ENCODE results near the gene CD46. TPM values are rescaled to one million over a fixed set of nuclear protein-coding genes. Genes with fewer than 3 reads are reported as not detected.

The CD46 gene
- 168 and 173 TPM in 2 replicates for total RNA-seq
- 76.3 TPM for total RNA-seq (2013)
- 38.6 and 90.3 TPM in 2 replicates for polyA plus RNA-seq
- polyA minus RNA-seq = 22.1 and 31.3 TPM in 2 replicates

- peak; percentile 94 for DNase-seq
- Histone ChIP-seq H3K36me3 (replicated peaks in 1 of 2; ENCODE audit: control extremely low read depth in 1 of 2, control insufficient read depth in 1 of 2, extremely low read depth in 1 of 2, insufficient read depth in 2 of 2, low read length in 1 of 2) (peaks cover 0 to 2% of the 10 kb centered on the region in 2 experiments), H3K4me1 (ENCODE audit: control insufficient read depth in 2 of 2, insufficient read depth in 2 of 2, low read length in 2 of 2) (peaks cover 18 to 26% of the 10 kb centered on the region in 2 donors), H3K79me2 (ENCODE audit: control insufficient read depth, insufficient read depth, low read length) (peaks cover 66% of the 10 kb centered on the region), H2AFZ (ENCODE audit: insufficient read depth, low read depth, low read length, poor library complexity, severe bottlenecking) (peak within 1 kb of the TSS; percentile 91), H4K20me1 (ENCODE audit: control insufficient read depth, insufficient read depth, low read length, poor library complexity, severe bottlenecking) (peaks cover 17% of the 10 kb centered on the region), H3K9ac (ENCODE audit: low read length) (peak within 1 kb of the TSS; percentile 97), H3K4me3 (ENCODE audit: control extremely low read depth in 1 of 5, extremely low read depth in 1 of 5, insufficient read depth in 1 of 5, low read depth in 2 of 5, low read length in 4 of 5) (peak within 1 kb of the TSS; percentile 70 to 91 (median 81)), H3K27me3 (replicated peaks in 1 of 4; ENCODE audit: control extremely low read depth in 1 of 4, control insufficient read depth in 3 of 4, insufficient read depth in 4 of 4, low read length in 3 of 4) (no peaks in the 10 kb centered on the region), H3K9me3 (ENCODE audit: control extremely low read depth in 1 of 3, control insufficient read depth in 2 of 3, insufficient read depth in 1 of 3, low read length in 2 of 3) (no peaks in the 10 kb centered on the region), H3K4me2 (replicated peaks; ENCODE audit: low read depth, low read length, poor library complexity, severe bottlenecking) (peak within 1 kb of the TSS; percentile 95), H3K27ac (ENCODE audit: low read length in 2 of 2) (peak within 1 kb of the TSS; percentile 81 to 89)
- H3K9me3 Mint-ChIP-seq (ENCODE audit: insufficient read depth) = no peaks in the 10 kb centered on the region
- H3K27me3 Mint-ChIP-seq = no peaks in the 10 kb centered on the region
- peak within 1 kb of the TSS; percentile 98 for H3K27ac Mint-ChIP-seq
- intact Hi-C loops (cut with micrococcal nuclease) = loop anchor here (5.0 kb wide), 2 partner anchors 115 to 210 kb away; no protein-coding TSS in a partner anchor
- ATAC-seq (ENCODE audit: low read depth) = peak; percentile 98
- ChIA-PET POLR2A (interaction anchor here (1.1 to 1.5 kb wide), 2 partner anchors 70 to 72 kb away, joined by 3 to 8 read pairs; no protein-coding TSS in a partner anchor), CTCF (interaction anchor here (1.4 kb wide), 1 partner anchor 45 kb away, joined by 4 read pairs; no protein-coding TSS in a partner anchor)
- peaks cover 49% of the 10 kb centered on the region for H3K4me1 Mint-ChIP-seq
- TF ChIP-seq CTCF (IDR thresholded peaks at IDR 0.05) = no peak
- TF ChIP-seq EZH2 (IDR thresholded peaks at IDR 0.05; ENCODE audit: borderline replicate concordance, insufficient read depth, low read depth, low read length, poor library complexity, severe bottlenecking) = no peak
- WGBS (ENCODE audit: insufficient coverage) = under 1% methylated on average over 49 of the region's 55 CpGs
- peak within 1 kb of the TSS; percentile 99 for H3K4me3 Mint-ChIP-seq
Measured at GRCh38 chr1:207751790-207752455, at the start of gene CD46. Gene CD46 (plus strand): TSS chr1:207752054. CDS start chr1:207752213, 159 bp downstream.

GRCh38 chr1:207702317-207702716, 49.5 kb upstream of the CD46 start:
- Mint-ChIP-seq H3K4me1 (no peaks in the 10 kb centered on the region), H3K27ac (no peak overlapping the region), H3K9me3 (ENCODE audit: insufficient read depth) (no peaks in the 10 kb centered on the region), H3K4me3 (no peak overlapping the region), H3K27me3 (no peaks in the 10 kb centered on the region)
- no peak for TF ChIP-seq EZH2 (IDR thresholded peaks at IDR 0.05; ENCODE audit: borderline replicate concordance, insufficient read depth, low read depth, low read length, poor library complexity, severe bottlenecking)
- TF ChIP-seq CTCF (IDR thresholded peaks at IDR 0.05) = no peak
- no peak for ATAC-seq (ENCODE audit: low read depth)
- Histone ChIP-seq H3K4me3 (ENCODE audit: control extremely low read depth in 1 of 5, extremely low read depth in 1 of 5, insufficient read depth in 1 of 5, low read depth in 2 of 5, low read length in 4 of 5) (no peak overlapping the region), H3K79me2 (ENCODE audit: control insufficient read depth, insufficient read depth, low read length) (no peaks in the 10 kb centered on the region), H3K4me1 (ENCODE audit: control insufficient read depth in 2 of 2, insufficient read depth in 2 of 2, low read length in 2 of 2) (no peaks in the 10 kb centered on the region), H3K27ac (ENCODE audit: low read length in 2 of 2) (no peak overlapping the region), H3K4me2 (replicated peaks; ENCODE audit: low read depth, low read length, poor library complexity, severe bottlenecking) (no peak overlapping the region), H2AFZ (ENCODE audit: insufficient read depth, low read depth, low read length, poor library complexity, severe bottlenecking) (no peak overlapping the region), H3K9me3 (ENCODE audit: control extremely low read depth in 1 of 3, control insufficient read depth in 2 of 3, insufficient read depth in 1 of 3, low read length in 2 of 3) (no peaks in the 10 kb centered on the region), H3K9ac (ENCODE audit: low read length) (no peak overlapping the region), H3K36me3 (replicated peaks in 1 of 2; ENCODE audit: control extremely low read depth in 1 of 2, control insufficient read depth in 1 of 2, extremely low read depth in 1 of 2, insufficient read depth in 2 of 2, low read length in 1 of 2) (no peaks in the 10 kb centered on the region), H4K20me1 (ENCODE audit: control insufficient read depth, insufficient read depth, low read length, poor library complexity, severe bottlenecking) (no peaks in the 10 kb centered on the region), H3K27me3 (replicated peaks in 1 of 4; ENCODE audit: control extremely low read depth in 1 of 4, control insufficient read depth in 3 of 4, insufficient read depth in 4 of 4, low read length in 3 of 4) (no peaks in the 10 kb centered on the region)
- CTCF ChIA-PET = no interaction called here
- intact Hi-C loops (cut with micrococcal nuclease) = no loop called here
- POLR2A ChIA-PET = no interaction called here
- 100% methylated on average over 1 of the region's 1 CpG for whole genome bisulfite sequencing (ENCODE audit: insufficient coverage)
- DNase-seq = no peak
